CD4-positive, alpha-beta T cell treated with Interleukin-1 beta for 1 hour (primary cell): ENCODE results near the gene SYT1.

Source experiments
- DNase-seq, 2 donors: peaks; one replicate each; pipeline ENCODE4 v3.0.0-alpha.2; 2020 to 2022

Gene SYT1

GRCh38 chr12:79366374-79366773 lies 501.8 kb downstream of the SYT1 start:
- no peak for DNase-seq

- no peak for DNase-seq
Measured at GRCh38 chr12:79367032-79367589, 502.5 kb downstream of the SYT1 start.

DNA sequence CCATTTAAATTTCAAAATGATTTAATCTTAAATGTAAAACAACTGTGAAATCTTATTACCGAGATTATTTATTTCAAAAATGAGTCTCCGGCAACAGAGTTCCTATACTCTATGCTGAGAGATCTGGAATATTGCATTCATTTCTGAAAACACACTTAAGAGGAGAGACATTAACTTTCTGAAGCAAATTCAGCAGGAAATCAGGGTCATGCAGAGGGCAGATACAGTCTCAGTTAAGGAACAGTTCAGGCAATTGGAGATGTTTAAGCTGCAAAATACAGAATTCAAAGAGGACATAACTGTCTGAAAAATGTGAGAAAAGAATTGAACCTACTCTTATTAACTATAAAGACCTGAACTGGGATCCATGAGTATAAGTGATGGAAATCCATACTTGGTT lies 505.4 kb downstream of the SYT1 start:
- DNase-seq = no peak

DNA sequence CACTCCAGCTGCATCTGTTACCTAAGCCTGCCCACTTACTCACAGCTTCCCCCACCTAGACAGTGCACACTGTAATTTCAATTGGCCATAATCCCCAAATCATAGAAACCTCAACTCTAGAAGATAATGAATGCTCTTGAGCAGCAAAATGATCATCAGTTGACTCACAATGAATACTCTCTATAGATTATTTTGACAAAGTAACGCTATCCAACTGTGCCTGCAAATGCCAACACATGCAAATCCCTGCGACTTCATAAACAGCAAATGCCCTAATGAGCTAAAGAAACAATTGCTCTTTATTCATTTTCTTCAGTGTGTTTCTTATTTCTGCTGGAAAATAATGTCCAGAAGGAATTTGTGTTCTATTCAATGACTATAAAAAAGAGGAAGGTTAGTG lies 506.7 kb downstream of the SYT1 start:
- DNase-seq = no peak

GRCh38 chr12:79373896-79374499 lies 509.4 kb downstream of the SYT1 start:
- DNase-seq = no peak

GRCh38 chr12:79374545-79374944 lies 510.0 kb downstream of the SYT1 start:
- DNase-seq = no peak

DNA sequence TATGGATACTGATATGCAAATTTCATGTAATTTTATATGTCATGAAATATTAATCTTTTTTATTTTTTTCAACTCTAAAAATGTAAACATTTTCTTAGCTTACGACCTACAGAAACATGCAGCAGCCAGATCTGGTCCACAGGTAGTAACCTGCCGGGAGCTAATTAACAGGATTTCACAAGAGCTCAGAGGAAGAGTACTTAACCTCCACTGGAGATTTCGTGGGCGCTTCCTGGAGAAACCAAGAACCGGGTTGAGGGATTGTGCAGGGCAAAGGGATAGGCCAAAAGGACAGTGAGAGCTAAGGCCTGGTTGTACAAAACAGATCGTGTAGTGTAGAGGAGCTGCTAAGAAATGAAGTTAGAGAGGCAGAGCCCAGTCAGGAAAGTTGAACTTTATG lies 510.5 kb downstream of the SYT1 start:
- no peak for DNase-seq

GRCh38 chr12:79378496-79378895 lies 513.9 kb downstream of the SYT1 start:
- DNase-seq = no peak

DNA sequence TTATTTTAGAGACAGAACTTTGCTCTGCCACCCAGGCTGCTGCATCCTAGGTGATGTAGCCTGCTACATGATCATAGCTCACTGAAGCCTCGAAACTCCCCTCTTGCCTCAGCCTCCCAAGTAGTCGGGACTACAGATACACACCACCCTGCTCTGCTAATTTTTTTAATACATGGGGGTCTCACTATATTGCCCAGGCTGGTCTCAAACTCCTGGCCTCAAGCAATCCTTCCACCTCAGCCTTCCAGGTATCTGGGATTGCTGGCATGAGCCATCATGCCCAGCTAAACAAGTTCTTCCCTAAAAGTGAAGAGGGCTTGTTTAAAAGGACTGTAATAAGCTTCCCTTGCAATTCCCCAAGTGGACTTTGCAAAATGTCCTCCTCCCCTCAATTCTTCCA lies 515.8 kb downstream of the SYT1 start:
- DNase-seq = no peak

- DNase-seq = no peak
Measured at GRCh38 chr12:79381248-79382208, 517.0 kb downstream of the SYT1 start.

- no peak for DNase-seq
Measured at GRCh38 chr12:79384551-79384950, 520.0 kb downstream of the SYT1 start.

DNA sequence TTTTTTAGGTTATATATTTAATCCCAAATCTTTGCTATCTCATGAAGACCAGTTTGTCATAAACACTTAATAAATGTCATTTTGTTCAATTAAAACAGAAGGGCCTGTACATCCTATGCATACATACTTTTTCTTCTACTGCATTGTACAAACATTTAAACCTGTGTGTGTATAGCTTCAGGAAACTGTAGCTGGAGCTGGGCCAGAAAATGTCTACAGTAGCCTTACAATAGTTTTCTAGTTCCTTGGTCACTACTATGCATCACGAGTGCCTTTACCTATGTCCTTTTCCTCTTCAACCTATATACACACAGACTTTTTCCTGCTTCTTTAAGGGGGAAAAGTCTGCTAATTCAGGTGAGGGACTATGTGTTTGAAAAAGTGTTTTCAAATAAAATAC lies 523.4 kb downstream of the SYT1 start:
- DNase-seq = no peak

GRCh38 chr12:79393842-79394241 lies 529.3 kb downstream of the SYT1 start:
- DNase-seq = no peak

- no peak for DNase-seq
Measured at GRCh38 chr12:79397609-79398008, 533.0 kb downstream of the SYT1 start.

- no peak for DNase-seq
Measured at GRCh38 chr12:79400481-79400880, 535.9 kb downstream of the SYT1 start.

- DNase-seq = no peak
Measured at GRCh38 chr12:79402606-79403005, 538.0 kb downstream of the SYT1 start.

DNA sequence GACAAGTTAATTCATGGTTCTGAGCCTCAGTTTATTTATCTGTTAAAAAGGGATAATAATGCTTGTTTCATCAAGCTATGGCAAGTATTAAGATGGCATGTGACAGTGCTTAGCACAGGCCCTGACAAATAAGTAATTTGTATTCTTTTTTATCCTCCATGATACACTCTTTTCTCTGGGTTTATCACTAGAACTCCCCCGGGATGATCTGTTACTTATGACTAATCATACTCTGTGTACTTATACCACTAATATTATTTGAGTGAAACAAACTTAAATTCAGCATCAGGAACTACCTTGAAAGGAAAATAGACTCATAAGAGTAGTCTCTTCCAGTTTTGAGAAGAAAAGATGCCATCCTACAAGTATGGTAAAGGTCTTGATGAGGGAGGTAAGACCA lies 542.4 kb downstream of the SYT1 start:
- no peak for DNase-seq

DNA sequence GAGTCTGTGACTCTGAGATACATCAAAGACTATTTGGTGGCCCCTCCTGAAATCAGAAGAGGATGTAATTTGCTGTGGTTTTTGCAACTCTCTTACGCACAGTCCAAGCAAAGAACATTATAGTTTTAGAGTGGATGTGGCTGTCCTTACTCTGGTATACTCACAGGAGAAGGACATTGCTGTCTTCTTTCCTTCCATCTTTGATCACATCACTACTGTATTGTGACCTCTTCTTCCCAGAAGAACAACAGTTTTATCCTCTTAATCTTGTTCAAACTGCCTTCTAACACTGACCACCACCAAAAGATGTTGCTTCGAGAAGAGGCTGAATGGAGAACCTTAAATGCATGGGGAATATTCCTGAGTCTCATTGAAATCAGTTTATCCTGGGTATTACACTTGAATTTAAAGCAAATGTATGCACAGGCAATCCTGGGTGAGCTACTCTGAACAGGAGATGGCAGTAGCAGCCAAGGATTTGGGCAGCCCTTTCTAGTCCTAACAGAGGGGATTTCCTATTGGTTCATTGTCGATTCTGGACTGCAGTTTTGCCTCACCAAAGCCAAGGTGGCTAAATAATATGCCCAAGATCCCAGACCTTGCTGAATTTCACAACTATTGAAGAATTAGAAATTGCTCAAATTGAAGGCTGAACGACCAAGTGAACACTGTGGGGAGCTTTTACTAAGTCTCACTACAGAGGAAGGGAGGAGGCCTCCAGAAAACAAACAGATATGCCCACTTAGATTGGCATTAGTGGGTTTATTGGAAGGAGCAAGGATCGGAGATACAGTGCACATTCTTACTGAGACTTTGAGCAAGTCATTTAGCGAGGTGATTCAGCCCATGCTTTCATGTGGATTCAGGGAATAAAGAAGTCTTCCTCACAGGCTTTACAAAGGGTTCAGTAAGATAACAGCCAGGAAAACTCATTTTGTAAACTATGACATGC lies 543.4 kb downstream of the SYT1 start:
- no peak for DNase-seq

DNA sequence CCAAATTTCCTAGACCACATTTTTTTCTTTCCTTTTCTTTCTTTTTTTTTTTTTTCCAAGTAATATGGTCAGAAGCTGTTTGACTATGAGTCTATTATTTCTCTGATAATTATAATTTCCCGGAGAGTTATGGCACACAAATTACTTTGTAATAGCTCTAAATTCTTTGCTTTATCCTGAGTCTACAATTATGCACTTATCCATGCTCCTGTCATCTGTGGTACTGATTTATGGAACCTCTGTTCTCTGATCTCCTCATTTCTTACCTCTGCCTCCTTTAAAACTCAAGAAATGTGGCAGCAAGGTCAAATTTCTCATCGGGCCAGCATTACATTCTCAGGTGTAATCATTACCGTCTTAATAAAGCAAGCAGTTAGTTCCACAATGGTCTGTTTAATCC lies 544.1 kb downstream of the SYT1 start:
- DNase-seq = no peak

GRCh38 chr12:79409562-79409961 lies 545.0 kb downstream of the SYT1 start:
- no peak for DNase-seq

DNA sequence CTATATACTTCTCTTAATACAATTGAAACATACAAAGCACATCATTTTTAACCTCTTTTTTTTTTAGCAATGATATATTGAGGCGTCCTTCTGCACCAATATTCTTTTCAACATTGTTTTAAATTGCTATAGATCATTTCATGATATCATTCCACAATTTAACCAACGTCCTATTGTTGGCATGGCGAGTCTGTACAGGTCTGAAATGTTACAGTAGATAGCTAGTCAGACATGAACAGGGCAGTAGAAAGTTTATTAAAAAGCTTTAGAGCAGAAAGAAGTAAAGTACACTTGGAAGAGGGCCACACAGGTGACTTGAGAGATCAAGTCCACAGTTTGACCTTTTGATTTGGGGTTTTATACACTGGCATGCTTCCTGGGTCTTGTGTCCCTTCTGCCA lies 547.2 kb downstream of the SYT1 start:
- no peak for DNase-seq

- DNase-seq = no peak
Measured at GRCh38 chr12:79413796-79414195, 549.2 kb downstream of the SYT1 start.

DNA sequence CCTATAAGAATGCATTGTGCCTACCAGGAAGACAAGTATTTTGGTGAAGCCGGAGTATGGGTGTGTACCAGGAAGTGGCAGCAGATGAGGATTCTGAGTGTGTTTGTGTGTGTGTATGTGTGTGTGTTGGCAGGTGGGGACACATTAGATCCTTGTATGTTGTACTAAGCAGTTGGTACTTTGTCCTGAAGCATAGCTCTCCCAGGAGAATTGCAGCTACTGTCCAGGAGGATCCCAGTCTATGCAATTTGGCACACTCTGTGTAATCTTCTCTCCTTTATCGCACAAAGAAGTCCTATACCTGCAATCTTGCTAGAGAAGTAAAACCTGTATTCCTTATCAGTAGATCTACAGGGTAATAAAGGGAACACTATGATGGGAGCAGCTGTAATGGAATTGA lies 549.7 kb downstream of the SYT1 start:
- no peak for DNase-seq
